GM12892 (cell line): ENCODE data around the gene GJA9.

Experiments
- POLR2A ChIP-seq: IDR thresholded peaks from 2 replicates; pipeline ENCODE4 v1.6.1; 2011; ENCODE audit warnings: low read depth, low read length, control low read depth
- POLR2AphosphoS5 ChIP-seq: IDR thresholded peaks from 2 replicates; pipeline ENCODE4 v1.6.1; 2011; ENCODE audit warnings: low read depth, low read length, control low read depth
- TAF1 ChIP-seq: IDR thresholded peaks from 2 replicates; pipeline ENCODE4 v1.6.1; 2011; ENCODE audit warnings: low read depth, mild to moderate bottlenecking, control low read depth, low read length, borderline replicate concordance

GRCh38 chr1:38923607-38924006 lies 42.2 kb upstream of the GJA9 start:
- TF ChIP-seq POLR2A (no peak), TAF1 (no peak), POLR2AphosphoS5 (no peak)
